Activated CD4-positive, alpha-beta T cell treated with anti-CD3 and anti-CD28 coated beads for 24 hours (primary cell): ENCODE data around the gene PRKN.

Source experiments
- DNase-seq, 2 donors: peaks; one replicate each; pipeline ENCODE4 v3.0.0-alpha.2; 2020; ENCODE audit warnings: low read depth in 2 of 2

The PRKN gene

GRCh38 chr6:162244031-162244430, 483.5 kb downstream of the PRKN start:
- DNase-seq = no peak

- DNase-seq = no peak
Measured at GRCh38 chr6:162242915-162243314, 484.7 kb downstream of the PRKN start.

- DNase-seq = no peak
Measured at GRCh38 chr6:162239330-162239729, 488.2 kb downstream of the PRKN start.

GRCh38 chr6:162238675-162239074, 488.9 kb downstream of the PRKN start:
- no peak for DNase-seq

- DNase-seq = no peak
Measured at GRCh38 chr6:162237331-162237730, 490.2 kb downstream of the PRKN start.

- no peak for DNase-seq
Measured at GRCh38 chr6:162234631-162235030, 492.9 kb downstream of the PRKN start.

GRCh38 chr6:162230147-162230752, 497.3 kb downstream of the PRKN start:
- no peak for DNase-seq

GRCh38 chr6:162229093-162229492, 498.5 kb downstream of the PRKN start:
- DNase-seq = no peak

- DNase-seq = no peak
Measured at GRCh38 chr6:162226803-162227202, 500.8 kb downstream of the PRKN start.

- no peak for DNase-seq
Measured at GRCh38 chr6:162222521-162222920, 505.0 kb downstream of the PRKN start.

GRCh38 chr6:162220876-162221275, 506.7 kb downstream of the PRKN start:
- DNase-seq = no peak

GRCh38 chr6:162219266-162219665, 508.3 kb downstream of the PRKN start:
- DNase-seq = no peak

GRCh38 chr6:162217811-162218493, 509.6 kb downstream of the PRKN start:
- no peak for DNase-seq

GRCh38 chr6:162217058-162217457, 510.5 kb downstream of the PRKN start:
- DNase-seq = no peak

- no peak for DNase-seq
Measured at GRCh38 chr6:162211777-162212176, 515.8 kb downstream of the PRKN start.

GRCh38 chr6:162211022-162211421, 516.5 kb downstream of the PRKN start:
- DNase-seq = no peak

GRCh38 chr6:162203287-162203686, 524.3 kb downstream of the PRKN start:
- DNase-seq = no peak

- DNase-seq = no peak
Measured at GRCh38 chr6:162200945-162201690, 526.4 kb downstream of the PRKN start.

GRCh38 chr6:162200041-162200440, 527.5 kb downstream of the PRKN start:
- no peak for DNase-seq

GRCh38 chr6:162198925-162199324, 528.6 kb downstream of the PRKN start:
- DNase-seq = no peak

GRCh38 chr6:162198076-162198475, 529.5 kb downstream of the PRKN start:
- no peak for DNase-seq

GRCh38 chr6:162195441-162195840, 532.1 kb downstream of the PRKN start:
- DNase-seq = no peak

GRCh38 chr6:162190981-162191380, 536.6 kb downstream of the PRKN start:
- no peak for DNase-seq
